Stimulated activated CD8-positive, alpha-beta memory T cell treated with anti-CD3 and anti-CD28 coated beads, Interleukin-2, amount 100 ng/mL, for 1 hour (primary cell): ENCODE results near the gene ZNF674.
"Not testable (repeated sequence)": the region's sequence is repeated elsewhere in the genome, so short reads cannot be mapped to it uniquely, and the experiment has no call there.

Experiments
- DNase-seq, 2 donors: peaks; one replicate each; pipeline ENCODE4 v3.0.0-alpha.2; 2020; ENCODE audit warnings: low read depth in 2 of 2

Gene ZNF674

DNA sequence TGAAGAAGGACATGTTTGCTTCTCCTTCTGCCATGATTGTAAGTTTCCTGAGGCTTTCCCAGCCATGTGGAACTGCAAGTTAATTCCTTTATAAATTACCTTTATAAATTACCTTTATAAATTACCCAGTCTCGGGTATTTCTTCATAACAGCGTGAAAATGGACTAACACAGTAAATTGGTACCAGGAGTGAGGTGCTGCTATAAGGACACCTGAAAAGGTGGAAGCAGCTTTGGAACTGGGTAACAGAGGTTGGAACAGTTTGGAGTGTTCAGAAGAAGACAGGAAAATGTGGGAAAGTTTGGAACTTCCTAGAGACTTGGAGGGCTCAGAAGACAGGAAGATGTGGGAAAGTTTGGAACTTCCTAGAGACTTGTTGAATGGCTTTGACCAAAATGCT is 66.6 kb downstream of the ZNF674 start:
- not testable (repeated sequence) for DNase-seq

DNA sequence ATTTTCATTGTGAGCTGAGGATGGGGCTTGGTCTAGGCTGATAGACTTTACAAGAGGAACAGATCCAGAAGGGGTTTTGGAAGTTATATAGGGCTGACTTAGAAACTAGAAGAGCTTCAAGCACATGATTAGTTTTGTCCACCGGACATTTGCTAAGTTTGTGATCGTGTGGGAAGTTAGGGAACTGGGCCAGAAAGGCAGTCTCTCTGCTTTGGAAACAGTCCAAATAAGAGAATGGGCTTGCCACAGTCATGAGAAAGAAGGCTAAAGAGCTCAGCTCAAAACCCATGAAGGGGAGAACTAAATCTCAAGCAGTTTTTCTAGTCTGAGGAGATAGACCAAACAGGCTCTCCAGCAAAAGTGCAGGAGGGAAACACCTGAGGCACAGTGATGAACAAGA is 67.8 kb downstream of the ZNF674 start:
- no peak for DNase-seq

DNA sequence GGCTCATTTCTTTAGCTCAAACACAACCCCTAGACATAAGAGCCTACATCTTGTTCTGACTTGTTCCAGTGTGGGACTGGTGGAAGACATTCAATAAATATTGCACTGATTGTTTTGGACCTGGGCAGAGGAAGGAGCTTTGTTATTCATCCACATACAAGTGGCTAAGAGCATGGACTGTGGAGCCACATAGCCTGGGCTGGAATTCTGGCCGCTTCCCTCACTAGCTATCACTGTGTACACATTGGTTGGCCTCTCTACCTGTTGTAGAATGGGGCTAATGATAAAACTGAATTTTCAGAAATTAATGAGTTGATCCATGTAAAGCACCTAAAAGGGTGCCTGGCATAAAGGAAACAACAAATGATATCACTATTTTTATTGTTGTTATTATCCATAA is 80.0 kb downstream of the ZNF674 start:
- no peak for DNase-seq

DNA sequence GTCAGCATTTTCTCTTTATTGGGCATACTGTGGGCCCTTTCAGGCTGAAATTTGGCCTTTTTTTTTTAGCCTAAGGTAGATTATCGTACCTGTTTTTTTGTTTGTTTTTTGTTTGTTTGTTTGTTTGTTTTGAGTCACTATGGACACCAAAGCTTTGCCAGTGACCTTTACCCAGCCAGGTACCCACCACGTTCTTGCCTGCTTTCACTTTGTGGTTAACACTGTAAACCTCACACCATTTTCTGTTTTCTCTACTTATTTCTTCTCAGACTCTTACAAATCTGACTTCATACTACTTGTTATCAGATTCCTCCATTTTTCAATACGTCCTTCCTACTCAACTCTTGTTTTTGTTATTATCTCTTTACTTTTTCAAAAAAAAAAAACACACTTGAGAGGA is 81.5 kb downstream of the ZNF674 start:
- no peak for DNase-seq

DNA sequence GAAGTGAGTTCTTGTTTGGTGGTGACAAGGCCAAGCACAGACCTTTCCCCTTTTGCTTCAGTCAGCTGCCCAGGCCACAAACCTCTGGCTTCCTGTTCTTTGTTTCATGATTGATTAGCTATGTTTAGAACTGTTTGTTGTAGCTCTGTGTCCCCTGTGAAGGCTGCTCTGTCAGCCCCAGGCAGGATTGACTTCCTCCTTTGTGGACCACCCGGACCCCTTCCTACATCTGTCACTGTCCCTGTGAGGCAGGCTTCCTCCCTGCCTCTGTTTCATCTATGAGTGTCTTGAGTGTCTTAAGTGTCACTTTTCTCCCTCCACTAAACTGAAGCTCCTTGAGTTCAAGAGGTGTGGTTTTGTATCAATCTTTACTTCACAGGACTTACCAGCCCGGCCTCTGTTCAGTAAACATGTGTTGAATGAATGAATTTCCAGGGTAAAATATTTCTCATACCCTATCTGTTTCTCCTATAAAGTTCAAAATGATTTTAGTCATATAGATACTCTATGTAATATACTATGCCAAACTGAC is 83.5 kb downstream of the ZNF674 start:
- no peak for DNase-seq

DNA sequence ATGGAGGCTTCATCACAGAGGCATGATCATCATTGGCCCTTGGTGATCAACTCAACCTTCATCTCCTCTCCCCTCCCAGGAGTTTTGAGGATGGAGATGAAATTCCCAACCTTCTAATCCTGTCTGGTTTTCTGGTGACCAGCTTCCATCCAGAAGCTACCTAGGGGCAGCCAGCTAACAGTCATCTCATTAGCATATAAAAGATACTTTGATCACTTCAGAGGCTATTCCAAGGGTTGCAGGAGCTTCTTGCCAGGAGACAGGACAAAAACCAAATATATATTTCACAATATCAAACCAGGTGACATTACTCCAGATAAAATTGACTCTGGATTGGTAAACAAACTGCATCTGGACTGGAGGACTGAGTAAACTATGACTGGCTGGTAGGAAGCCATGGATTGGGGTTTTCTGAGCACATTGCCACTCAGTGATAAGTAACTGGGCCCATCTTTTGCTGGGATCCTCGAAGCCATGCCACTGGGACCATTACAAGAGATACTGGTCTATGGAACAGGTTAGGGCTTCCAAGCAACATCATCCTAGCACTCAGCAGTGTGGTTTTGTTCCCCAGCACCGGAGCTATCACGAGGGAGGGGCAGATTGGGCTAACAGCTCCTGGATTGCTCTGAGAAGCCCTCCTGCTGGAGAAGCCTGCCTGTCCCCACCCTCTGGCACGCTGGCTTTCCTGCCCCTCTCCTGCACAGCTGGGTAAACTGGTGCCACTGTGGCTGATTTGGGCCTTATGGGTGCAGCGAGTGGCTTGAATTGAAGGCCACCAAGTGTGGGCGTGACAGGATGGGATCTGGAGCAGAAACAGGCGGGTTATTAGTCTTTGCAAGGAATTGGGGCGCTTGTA is 84.2 kb downstream of the ZNF674 start:
- DNase-seq, result not testable (repeated sequence)

DNA sequence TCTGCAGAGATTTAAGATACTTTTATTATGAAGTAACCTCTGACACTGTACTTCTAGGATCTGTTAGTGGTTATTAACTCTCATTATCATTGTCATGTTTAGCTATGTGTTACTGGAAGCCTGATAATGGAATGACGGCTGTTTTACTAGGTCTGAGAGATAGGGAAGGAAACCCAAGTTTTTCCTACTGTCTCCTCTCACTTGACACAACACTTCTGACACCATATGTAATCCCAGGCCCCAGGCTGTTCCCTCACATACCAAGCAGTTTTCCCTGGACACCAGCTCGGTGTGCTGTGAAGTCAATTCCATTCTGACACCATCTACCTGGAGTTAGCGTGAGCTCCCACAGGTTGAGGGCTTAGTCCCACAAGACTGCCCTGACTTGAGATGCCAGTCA is 85.6 kb downstream of the ZNF674 start:
- no peak for DNase-seq

DNA sequence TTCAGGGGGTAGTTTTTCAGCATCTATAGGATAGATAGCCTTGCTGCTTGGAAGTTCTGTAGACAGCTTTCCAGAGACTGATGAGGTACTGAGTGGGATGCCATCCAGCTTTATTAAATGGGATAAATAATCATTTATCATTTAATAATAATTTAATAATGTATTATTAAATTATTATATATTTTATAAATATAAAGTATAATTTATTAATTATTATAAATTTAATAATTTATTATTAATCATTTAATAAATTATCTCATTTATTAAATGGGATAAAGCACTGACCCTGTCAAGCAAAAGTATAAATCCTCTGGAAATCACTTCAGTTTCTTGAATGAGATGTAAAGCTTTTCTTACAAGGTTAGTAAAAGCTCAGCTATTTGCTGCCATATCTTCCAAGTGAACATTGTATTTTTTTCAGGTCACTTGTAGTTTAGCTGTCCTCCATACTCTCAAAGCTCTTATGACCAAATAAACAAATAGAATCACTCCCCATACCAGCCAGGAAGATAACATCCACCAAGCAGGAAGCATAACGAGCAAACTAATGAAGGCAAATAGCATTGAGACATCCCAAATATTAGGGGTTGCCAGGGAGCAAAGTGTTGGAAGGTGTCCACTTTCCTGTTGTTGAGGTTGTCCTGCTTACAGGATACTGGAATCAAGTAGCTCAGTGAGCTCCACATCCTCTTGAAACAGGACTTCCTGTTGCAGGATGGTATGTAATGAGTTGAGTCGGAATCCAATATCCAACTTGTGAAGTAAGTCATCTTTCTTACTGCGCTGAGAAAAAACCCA is 88.9 kb downstream of the ZNF674 start:
- no peak for DNase-seq
